Measurements from ENCODE around the gene AP2M1.

Gene AP2M1

DNA sequence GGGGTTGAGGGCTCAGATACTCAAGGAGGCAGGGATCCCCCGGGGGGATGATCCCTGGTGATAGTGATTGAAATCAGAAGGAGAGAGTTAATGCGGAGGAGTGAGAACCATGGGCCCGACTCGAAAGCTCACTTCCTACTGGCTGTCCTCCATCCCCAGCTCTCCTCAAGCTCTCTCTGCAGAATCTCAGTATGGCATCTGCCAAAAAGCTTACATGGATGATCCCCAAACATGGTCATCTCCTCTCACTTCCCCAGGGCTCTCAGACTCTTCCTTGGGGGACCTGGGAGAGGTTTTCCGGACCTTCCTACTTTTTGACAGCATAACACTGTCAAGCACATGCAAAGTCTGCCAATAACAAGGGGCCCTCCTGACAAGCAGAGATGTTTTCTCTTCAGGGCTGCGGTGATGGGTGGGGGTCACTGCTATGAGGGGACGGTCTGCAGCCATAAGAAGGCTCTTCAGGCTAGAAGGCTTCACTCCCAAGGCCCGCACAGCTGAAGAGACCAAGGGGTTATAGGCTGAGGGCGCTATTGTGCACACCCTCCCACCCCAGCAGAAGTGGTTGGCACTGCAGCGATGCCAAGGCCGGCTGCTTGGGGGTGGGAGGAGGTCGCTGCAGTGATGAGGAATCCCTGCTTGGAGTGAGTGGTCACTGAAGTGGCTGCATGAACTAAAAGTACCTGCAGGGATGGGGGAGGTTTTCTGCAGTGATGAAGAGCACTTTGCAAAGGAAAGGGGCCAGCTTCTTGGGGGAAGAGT, 53.9 kb downstream of the AP2M1 start:
- DNase-seq (ENCODE audit: low spot score): no peak

DNA sequence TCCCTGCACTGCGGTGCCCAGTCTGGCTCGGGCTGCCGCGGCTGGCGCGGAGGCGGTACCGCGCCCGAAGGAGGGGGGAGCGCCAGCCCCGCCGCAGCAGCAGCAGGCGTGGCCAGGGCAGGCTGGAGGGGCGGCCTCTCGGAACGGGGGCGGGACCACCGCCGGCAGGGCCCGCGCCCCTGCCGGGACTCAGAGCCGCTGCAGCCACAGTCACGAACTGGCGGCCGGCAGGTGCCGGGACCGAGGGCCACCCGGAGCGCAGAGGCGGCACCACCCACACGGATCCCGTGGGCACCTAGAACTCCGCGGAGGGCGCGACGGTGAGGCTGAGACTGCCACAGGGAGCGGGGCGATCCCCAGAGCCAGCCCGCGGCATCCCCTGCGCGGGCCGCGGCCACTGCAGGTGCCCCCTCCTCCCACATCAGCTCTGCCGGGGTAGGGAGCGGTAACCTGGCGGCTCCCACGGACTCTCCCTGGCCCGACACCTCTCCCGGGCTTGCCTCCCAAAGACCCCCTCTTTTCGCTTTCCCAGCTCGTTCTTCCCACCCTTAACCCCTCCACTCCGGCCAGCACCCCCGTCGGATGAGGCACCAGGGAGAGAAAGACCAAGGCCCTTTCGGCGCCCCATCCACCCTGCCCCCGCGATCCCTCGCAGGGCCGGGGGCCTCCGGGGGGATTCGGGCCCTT, 54.9 kb downstream of the AP2M1 start, which contains the start of gene VWA5B2:
TSS of gene VWA5B2 (plus strand) at position 192 of the 687 bp plus-strand sequence. CDS start 944 bp downstream, outside the sequence.
- DNase-seq (ENCODE audit: low spot score): peak; percentile 39

DNA sequence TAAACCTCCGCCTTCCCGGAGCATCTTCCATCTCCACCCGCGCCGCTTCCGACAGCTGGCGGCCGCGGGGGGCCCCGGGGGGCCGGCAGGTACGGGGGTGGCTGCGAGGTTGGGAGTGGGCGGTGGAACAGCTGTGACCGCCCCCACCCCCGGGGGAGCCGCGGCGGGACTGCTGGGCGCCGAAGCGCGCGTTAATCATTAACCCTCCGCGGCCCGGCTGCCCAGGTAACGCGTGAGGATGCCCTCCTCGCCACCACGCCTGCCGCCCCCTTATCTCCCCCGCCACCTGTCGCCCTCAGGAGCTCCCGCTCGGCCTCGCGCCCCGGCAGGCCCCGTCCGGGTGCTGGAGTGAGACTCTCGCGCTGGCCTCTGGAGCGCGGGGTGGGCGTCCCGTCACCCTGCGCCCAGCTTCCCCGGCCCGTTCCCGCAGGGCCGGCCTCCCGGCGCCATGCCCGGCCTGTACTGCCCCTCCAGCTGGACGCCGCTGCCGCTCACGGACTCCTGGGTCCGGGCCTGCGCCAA, 55.5 kb downstream of the AP2M1 start:
- no peak for DNase-seq (ENCODE audit: low spot score)

DNA sequence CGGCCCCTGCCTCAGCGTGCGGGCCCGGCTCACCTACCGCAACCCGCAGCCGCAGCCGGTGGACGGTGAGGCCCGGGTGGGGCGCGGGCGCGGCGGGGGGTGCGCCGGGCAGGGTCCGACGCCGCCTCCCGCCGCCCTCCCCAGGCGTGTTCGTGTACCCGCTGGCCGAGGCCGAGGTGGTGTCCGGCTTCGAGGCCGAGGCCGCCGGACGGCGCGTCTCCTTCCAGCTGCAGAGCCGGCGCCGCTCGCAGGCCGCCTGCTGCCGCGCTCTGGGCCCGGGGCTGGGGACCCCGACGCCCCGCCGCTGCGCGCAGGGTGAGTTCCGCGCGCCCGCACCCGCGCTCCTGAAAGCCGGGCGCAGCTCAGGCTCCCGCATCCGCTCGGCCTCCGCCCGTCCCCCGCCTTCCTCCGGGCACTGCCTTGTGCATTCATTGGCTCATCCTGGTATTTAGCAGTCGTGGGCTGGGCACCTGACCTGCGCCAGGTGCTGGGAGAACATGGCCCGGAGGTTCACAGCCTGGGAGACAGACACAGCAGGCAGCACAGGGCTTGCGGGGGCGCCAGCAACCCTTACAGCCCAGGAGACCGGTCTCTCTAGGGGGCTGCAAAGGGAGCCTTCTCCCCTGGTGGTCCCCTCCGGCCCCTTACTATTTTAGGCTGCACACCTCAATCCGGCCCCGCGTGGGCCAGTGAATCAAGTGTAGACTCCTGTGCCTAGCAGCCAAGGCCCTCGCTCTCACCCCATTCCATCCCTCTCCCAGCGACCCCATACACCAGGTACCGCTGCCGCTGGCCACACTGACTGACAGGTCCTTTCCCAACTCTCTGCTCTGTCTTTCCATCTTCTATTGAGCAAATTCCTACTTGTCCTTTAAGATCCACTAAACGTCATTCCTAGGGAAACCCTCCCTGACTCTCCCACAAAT, 56.2 kb downstream of the AP2M1 start:
- no peak for DNase-seq (ENCODE audit: low spot score)

DNA sequence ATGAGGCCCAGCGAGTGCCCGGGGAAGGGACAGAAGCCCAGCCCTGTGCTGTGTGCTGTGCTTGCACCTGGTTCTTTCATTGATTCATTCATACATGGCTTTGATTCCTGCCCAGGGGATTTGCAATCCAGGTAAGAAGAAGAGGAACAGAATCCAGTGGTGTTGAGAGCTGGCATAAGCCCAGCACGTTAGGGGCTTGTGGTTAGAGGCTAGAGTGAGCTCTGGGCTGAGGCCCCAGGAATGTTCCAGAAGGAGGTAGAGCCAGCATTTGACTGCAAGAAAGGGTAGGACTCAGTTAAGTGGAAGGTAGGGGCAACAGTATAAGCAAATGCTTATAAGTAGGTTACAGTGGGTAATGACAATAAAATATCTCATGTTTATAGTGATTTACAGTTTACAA, 57.0 kb downstream of the AP2M1 start:
- no peak for DNase-seq (ENCODE audit: low spot score)

DNA sequence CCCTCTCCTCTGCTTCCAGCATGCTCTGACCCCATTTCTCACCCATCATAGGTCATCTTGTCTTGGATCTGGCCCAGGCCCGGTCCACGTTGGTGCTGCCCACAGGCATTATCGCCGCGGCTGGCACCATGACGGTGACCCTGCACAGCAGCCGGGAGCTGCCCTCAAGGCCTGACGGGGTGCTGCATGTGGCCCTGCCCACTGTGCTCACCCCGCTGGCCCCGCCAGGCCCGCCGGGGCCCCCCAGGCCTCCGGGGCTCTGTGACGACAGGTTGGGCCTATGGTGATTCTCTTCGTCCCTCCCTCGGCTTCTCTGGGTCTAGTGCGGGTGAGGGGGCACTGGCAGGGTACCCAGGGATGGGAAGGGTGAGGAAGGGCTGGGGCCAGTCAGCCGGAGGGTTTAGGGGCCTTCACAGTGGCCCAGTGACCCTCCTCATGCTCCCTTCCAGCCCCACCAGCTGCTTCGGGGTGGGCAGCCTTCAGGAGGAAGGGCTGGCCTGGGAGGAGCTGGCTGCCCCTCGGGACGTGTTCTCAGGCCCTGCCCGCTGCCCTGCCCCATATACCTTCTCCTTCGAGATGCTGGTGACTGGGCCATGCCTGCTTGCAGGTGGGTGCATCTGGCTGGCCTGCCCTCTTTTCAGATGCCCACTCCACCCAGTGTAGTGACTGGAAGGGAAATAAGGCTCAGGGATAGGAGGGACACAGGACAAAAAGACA, 58.6 kb downstream of the AP2M1 start:
- DNase-seq (ENCODE audit: low spot score): no peak

All from activated CD4-positive, alpha-beta T cell treated with anti-CD3 and anti-CD28 coated beads, Interleukin-2, Interleukin-4, amounts not matched to agents 100 ng/mL and 50 ng/mL, durations not matched to agents 16 hours and 8 hours (primary cell).